Left ventricle myocardium inferior (tissue), 1 donor: ENCODE data around the gene ESD. TPM values are rescaled to one million over a fixed set of nuclear protein-coding genes. Genes with fewer than 3 reads are reported as not detected.

ENCODE experiments used
- DNase-seq: peaks from one replicate; pipeline ENCODE4 v3.0.0-alpha.2; 2020
- H3K27ac ChIP-seq: fragments of 200-600 bp; replicated peaks from 2 replicates; pipeline ENCODE4 v1.8.0; 2021
- H3K27me3 ChIP-seq: fragments of 200-600 bp; 2 replicates; pipeline ENCODE4 v1.8.0; 2021; ENCODE audit warnings: low read depth
- H3K36me3 ChIP-seq: fragments of 200-600 bp; 2 replicates; pipeline ENCODE4 v1.8.0; 2021
- H3K4me1 ChIP-seq: fragments of 200-600 bp; 2 replicates; pipeline ENCODE4 v1.8.0; 2021
- H3K4me3 ChIP-seq: fragments of 200-600 bp; 2 replicates; pipeline ENCODE4 v1.8.0; 2021; ENCODE audit warnings: mild to moderate bottlenecking, moderate library complexity
- H3K9me3 ChIP-seq: fragments of 200-600 bp; replicated peaks from 2 replicates; pipeline ENCODE4 v1.8.0; 2021
- CTCF ChIP-seq: fragments of 200-600 bp; IDR thresholded peaks from 2 replicates; pipeline ENCODE4 v1.8.0; 2021; ENCODE audit warnings: antibody characterized with exemption, mild to moderate bottlenecking, borderline replicate concordance
- intact Hi-C: fragments of 100-400 bp; cut with micrococcal nuclease; formaldehyde crosslinking; loops from one replicate; pipeline ENCODE4 v1.11.0; 2022
- total RNA-seq: library from RNA; stranded (reverse); fragmentation: NEBNext Ultra II Directional; extraction: Animal tissue kit (Norgen Biotek cat#: 25700); gene quantifications from one replicate; pipeline ENCODE4 v1.2.1, GENCODE V29; 2021
- donor health status: DM: no; HTN: yes; CAD: no; lungs with severe emphysema.

Gene ESD
- total RNA-seq, 1 donor from 2014 or later, result 98.5 TPM

- TF ChIP-seq CTCF, result no peak
These were observed 6.6 kb upstream of the ESD start for GRCh38 chr13:46803586-46803985.

GRCh38 chr13:46801858-46802257 is 4.9 kb upstream of the ESD start:
- no peak overlapping the region for H3K27ac ChIP-seq
- H3K4me3 ChIP-seq, result no peak overlapping the region
- H3K9me3 ChIP-seq, result no peaks in the 10 kb centered on the region
- intact Hi-C loops, result no loop called here
- no peak for DNase-seq
- H3K27me3 ChIP-seq, result no peaks in the 10 kb centered on the region
- TF ChIP-seq CTCF, result no peak
- peaks cover 11% of the 10 kb centered on the region for H3K4me1 ChIP-seq
- no peaks in the 10 kb centered on the region for H3K36me3 ChIP-seq

More at GRCh38 chr13:46803586-46803985, 6.6 kb upstream of the ESD start:
- no peak for DNase-seq
- no peaks in the 10 kb centered on the region for H3K36me3 ChIP-seq
- intact Hi-C loops, result no loop called here
- H3K27me3 ChIP-seq, result peaks cover under 1% of the 10 kb centered on the region
- H3K4me1 ChIP-seq, result no peaks in the 10 kb centered on the region
- no peaks in the 10 kb centered on the region for H3K9me3 ChIP-seq
- no peak overlapping the region for H3K27ac ChIP-seq
- H3K4me3 ChIP-seq, result no peak overlapping the region

- peaks cover 38% of the 10 kb centered on the region for H3K4me1 ChIP-seq
- H3K36me3 ChIP-seq, result no peaks in the 10 kb centered on the region
- H3K9me3 ChIP-seq, result no peaks in the 10 kb centered on the region
- no peak overlapping the region for H3K4me3 ChIP-seq
- DNase-seq, result no peak
- H3K27me3 ChIP-seq, result no peaks in the 10 kb centered on the region
- intact Hi-C loops, result no loop called here
- no peak overlapping the region for H3K27ac ChIP-seq
- no peak for TF ChIP-seq CTCF
These were observed 2.2 kb upstream of the ESD start for GRCh38 chr13:46799139-46799538.

- peak overlapping the region; percentile 94 for H3K27ac ChIP-seq
- H3K9me3 ChIP-seq, result no peaks in the 10 kb centered on the region
- H3K27me3 ChIP-seq, result no peaks in the 10 kb centered on the region
- DNase-seq, result no peak
- H3K4me1 ChIP-seq, result peaks cover 52% of the 10 kb centered on the region
- H3K36me3 ChIP-seq, result peaks cover 2% of the 10 kb centered on the region
- no peak for TF ChIP-seq CTCF
- intact Hi-C loops, result no loop called here
- H3K4me3 ChIP-seq, result peak overlapping the region; percentile 90
These were observed 708 bp upstream of the ESD start for GRCh38 chr13:46797501-46798237.

- Histone ChIP-seq H3K9me3 (no peaks in the 10 kb centered on the region), H3K27me3 (no peaks in the 10 kb centered on the region), H3K36me3 (peaks cover 6% of the 10 kb centered on the region), H3K4me1 (peaks cover 56% of the 10 kb centered on the region), H3K4me3 (peak overlapping the region; percentile 90), H3K27ac (peak overlapping the region; percentile 94)
- intact Hi-C loops, result no loop called here
- DNase-seq, result no peak
- no peak for TF ChIP-seq CTCF
These were observed 839 bp downstream of the ESD start for GRCh38 chr13:46796129-46796514.
